HCT116 (cell line): Measurements from ENCODE around the gene CPNE9.

Source experiments
- CTCF ChIP-seq, 3 experiments: fragments of 200-600 bp in 1 of 3; sonication (generic) in 1 of 3; IDR thresholded peaks in 2 of 3; conservative IDR thresholded peaks in 1 of 3; 2 replicates each; pipeline ENCODE4 v1.5.1; 2012 to 2017; ENCODE audit warnings: low read depth in 2 of 3, low read length in 2 of 3, antibody characterized with exemption in 1 of 3, borderline replicate concordance in 1 of 3, control low read depth in 1 of 3, mild to moderate bottlenecking in 1 of 3, mixed read lengths in 1 of 3, mixed run types in 1 of 3, moderate library complexity in 1 of 3; ENCODE audit not compliant: insufficient read depth in 1 of 3
- EGR1 ChIP-seq: IDR thresholded peaks from 2 replicates; pipeline ENCODE4 v1.6.1; 2012; ENCODE audit warnings: low read depth
- REST ChIP-seq: IDR thresholded peaks from 2 replicates; pipeline ENCODE4 v1.6.1; 2012; ENCODE audit warnings: low read depth
- SIN3A ChIP-seq: IDR thresholded peaks from 2 replicates; pipeline ENCODE4 v1.6.1; 2012; ENCODE audit warnings: low read depth

DNA sequence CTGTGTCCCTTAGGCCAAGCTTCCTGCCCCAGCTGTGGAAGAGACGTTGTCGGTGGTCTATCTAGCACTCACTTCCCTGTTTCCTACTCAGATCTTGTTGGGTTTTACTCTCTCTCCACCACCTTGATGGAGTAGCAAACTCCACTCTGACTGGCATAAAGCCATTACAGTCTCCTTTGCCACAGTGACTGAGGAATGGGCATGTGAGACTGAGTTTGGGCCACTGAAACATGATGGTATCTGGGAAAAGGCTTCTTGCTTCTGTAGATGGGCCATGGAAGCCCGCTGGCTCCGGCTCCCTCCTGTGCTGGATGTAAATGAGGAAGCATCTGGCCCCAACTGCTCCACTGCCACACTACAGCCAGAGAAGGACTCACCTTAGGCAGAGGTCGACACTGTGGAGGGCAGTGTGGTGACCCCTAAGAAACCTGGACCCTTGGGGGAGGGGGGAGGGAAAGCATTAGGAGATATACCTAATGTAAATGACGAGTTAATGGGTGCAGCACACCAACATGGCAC lies 75.5 kb downstream of the CPNE9 start:
- TF ChIP-seq SIN3A = no peak
- no peak for TF ChIP-seq EGR1
- TF ChIP-seq CTCF (IDR thresholded peaks at IDR 0.05 in 2 of 3, conservative IDR thresholded peaks at IDR 0.05 in 1 of 3; ENCODE audit: borderline replicate concordance in 1 of 3, insufficient read depth in 1 of 3, low read depth in 2 of 3, low read length in 2 of 3) = no peak
- TF ChIP-seq REST = no peak
